ENCODE measurements around the gene HIBCH. TPM values are rescaled to one million over a fixed set of nuclear protein-coding genes. Genes with fewer than 3 reads are reported as not detected.
"Not testable (repeated sequence)": the region's sequence is repeated elsewhere in the genome, so short reads cannot be mapped to it uniquely, and the experiment has no call there.

HIBCH gene
- polyA plus RNA-seq, 2 of the 4 experiments (the other 2 are of a cell fraction), result 21.8 to 26.9 TPM

GRCh38 chr2:190360965-190361364, 41.3 kb upstream of the HIBCH start:
- DNase-seq (ENCODE audit: low read depth in 1 of 2, low spot score in 1 of 2) (no peak), FAIRE-seq (no peak), ATAC-seq (no peak)
- H3K9me3 ChIP-seq, result no peaks in the 10 kb centered on the region
- H3K27ac ChIP-seq, result no peak overlapping the region
- peaks cover 5% of the 10 kb centered on the region; the same call in 1 of the 3 replicates for H3K4me1 ChIP-seq
- ChIA-PET POLR2A (no interaction called here), CTCF (interaction anchor here (1.0 kb wide), 1 partner anchor 176 kb away, joined by 4 read pairs; no protein-coding TSS in a partner anchor)
- H3K4me3 ChIP-seq, result no peak overlapping the region
- H3K4me2 ChIP-seq, result no peak overlapping the region
- 92% methylated on average over 3 of the region's 3 CpGs for WGBS (ENCODE audit: missing lambda C conversion rate)
- TF ChIP-seq, protein P1, sequence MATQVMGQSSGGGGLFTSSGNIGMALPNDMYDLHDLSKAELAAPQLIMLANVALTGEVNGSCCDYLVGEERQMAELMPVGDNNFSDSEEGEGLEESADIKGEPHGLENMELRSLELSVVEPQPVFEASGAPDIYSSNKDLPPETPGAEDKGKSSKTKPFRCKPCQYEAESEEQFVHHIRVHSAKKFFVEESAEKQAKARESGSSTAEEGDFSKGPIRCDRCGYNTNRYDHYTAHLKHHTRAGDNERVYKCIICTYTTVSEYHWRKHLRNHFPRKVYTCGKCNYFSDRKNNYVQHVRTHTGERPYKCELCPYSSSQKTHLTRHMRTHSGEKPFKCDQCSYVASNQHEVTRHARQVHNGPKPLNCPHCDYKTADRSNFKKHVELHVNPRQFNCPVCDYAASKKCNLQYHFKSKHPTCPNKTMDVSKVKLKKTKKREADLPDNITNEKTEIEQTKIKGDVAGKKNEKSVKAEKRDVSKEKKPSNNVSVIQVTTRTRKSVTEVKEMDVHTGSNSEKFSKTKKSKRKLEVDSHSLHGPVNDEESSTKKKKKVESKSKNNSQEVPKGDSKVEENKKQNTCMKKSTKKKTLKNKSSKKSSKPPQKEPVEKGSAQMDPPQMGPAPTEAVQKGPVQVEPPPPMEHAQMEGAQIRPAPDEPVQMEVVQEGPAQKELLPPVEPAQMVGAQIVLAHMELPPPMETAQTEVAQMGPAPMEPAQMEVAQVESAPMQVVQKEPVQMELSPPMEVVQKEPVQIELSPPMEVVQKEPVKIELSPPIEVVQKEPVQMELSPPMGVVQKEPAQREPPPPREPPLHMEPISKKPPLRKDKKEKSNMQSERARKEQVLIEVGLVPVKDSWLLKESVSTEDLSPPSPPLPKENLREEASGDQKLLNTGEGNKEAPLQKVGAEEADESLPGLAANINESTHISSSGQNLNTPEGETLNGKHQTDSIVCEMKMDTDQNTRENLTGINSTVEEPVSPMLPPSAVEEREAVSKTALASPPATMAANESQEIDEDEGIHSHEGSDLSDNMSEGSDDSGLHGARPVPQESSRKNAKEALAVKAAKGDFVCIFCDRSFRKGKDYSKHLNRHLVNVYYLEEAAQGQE (IDR thresholded peaks at IDR 0.05), result no peak
- TF ChIP-seq RNF2 (IDR thresholded peaks at IDR 0.05; ENCODE audit: borderline replicate concordance, low read depth) (no peak), KDM5A (IDR thresholded peaks at IDR 0.05) (no peak), JUNB (IDR thresholded peaks at IDR 0.05) (no peak), NPAS2 (CRISPR knock-in tag; IDR thresholded peaks at IDR 0.05; ENCODE audit: borderline replicate concordance) (no peak), GATA3 (IDR thresholded peaks at IDR 0.05; ENCODE audit: borderline replicate concordance) (no peak)

DNA sequence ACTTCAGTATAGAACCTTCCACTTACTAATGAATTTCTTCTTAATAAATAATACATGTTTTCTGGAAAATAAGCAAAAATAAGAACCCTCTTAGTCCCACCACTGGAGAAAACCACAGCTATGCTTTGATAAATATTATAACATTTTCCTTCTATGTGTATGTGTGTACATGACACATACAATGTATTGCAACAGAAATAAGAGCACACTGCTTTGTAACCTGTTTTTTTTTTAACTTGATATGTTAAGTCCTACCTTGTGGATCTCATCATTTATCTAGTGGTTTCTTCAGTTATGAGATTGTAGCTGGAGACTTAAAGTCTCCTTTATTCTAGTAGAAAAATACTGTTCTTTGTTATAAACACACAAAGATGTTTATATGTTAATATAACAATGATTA, 40.9 kb upstream of the HIBCH start:
- ATAC-seq (no peak), DNase-seq (ENCODE audit: low read depth in 1 of 2, low spot score in 1 of 2) (no peak), FAIRE-seq (no peak)
- POLR2A ChIA-PET, result no interaction called here
- Histone ChIP-seq H3K27ac (no peak overlapping the region), H3K4me3 (no peak overlapping the region), H3K4me2 (no peak overlapping the region), H3K9me3 (no peaks in the 10 kb centered on the region), H3K4me1 (peaks cover 5% of the 10 kb centered on the region; the same call in 1 of the 3 replicates)
- no peak for TF ChIP-seq EP300 (IDR thresholded peaks at IDR 0.05)
- TF ChIP-seq, protein P2, sequence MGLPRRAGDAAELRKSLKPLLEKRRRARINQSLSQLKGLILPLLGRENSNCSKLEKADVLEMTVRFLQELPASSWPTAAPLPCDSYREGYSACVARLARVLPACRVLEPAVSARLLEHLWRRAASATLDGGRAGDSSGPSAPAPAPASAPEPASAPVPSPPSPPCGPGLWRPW (IDR thresholded peaks at IDR 0.05), result no peak
- no peak for TF ChIP-seq MAZ (IDR thresholded peaks at IDR 0.05; ENCODE audit: borderline replicate concordance, low read depth, low read length)
- no peak for TF ChIP-seq CBX2 (IDR thresholded peaks at IDR 0.05; ENCODE audit: borderline replicate concordance, low read depth)
- TF ChIP-seq MYC (IDR thresholded peaks at IDR 0.05; ENCODE audit: borderline replicate concordance, low read length), result no peak
- no peak for TF ChIP-seq CEBPB (IDR thresholded peaks at IDR 0.05)
- no peak for TF ChIP-seq JUN (IDR thresholded peaks at IDR 0.05)
- TF ChIP-seq CHD2 (IDR thresholded peaks at IDR 0.05; ENCODE audit: low read length, partially characterized antibody), result no peak
- no peak for TF ChIP-seq EHF (CRISPR knock-in tag; IDR thresholded peaks at IDR 0.05)
- no peak for TF ChIP-seq SMC3 (IDR thresholded peaks at IDR 0.05)
- TF ChIP-seq CHD4 (IDR thresholded peaks at IDR 0.05; ENCODE audit: borderline replicate concordance), result no peak
- TF ChIP-seq, protein P3, sequence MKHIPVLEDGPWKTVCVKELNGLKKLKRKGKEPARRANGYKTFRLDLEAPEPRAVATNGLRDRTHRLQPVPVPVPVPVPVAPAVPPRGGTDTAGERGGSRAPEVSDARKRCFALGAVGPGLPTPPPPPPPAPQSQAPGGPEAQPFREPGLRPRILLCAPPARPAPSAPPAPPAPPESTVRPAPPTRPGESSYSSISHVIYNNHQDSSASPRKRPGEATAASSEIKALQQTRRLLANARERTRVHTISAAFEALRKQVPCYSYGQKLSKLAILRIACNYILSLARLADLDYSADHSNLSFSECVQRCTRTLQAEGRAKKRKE (CRISPR knock-in tag; IDR thresholded peaks at IDR 0.05; ENCODE audit: low read depth), result no peak
- CTCF ChIA-PET, result interaction anchor here (1.0 to 1.6 kb wide), 3 partner anchors 16 to 175 kb away, joined by 3 to 4 read pairs (median 3); no protein-coding TSS in a partner anchor

DNA sequence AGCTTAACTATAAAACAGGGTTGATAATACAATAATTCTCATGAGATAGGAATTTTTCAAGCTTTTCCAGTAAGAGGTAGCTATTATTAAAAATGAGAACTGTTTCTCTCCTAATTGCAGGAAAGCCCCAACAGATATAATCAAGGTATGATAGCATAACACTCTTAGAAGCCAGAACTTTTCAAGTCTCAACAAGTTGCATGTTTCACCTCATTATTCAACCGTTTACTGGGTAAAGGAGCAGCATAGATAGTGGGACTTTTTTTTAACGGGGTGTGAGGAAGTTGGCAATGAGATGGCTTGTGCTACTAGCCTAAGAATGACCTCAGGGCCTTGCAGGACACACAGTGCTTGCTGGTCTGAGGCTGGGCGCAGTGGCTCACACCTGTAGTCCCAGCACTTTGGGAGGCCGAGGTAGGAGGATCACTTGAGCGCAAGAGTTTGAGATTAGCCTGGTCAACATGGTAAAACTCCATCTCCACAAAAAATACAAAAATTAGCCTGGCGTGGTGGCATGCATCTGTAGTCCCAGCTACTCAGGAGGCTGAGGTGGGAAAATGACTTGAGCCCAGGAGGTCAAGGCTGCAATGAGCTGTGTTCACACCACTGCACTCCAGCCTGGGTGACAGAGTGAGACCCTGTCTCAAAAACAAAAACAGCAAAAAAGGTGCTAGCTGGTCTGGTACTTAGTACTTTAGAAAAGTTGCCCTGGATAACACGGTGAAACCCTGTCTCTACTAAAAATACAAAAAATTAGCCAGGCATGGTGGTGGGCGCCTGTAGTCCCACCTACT, 39.2 kb upstream of the HIBCH start:
- CTCF ChIA-PET, result interaction anchor here (1.0 to 1.6 kb wide), 3 partner anchors 30 to 152 kb away, joined by 3 to 4 read pairs (median 3); no protein-coding TSS in a partner anchor
- H3K4me2 ChIP-seq; H3K27ac ChIP-seq; POLR2A ChIA-PET; ATAC-seq; FAIRE-seq; DNase-seq (ENCODE audit: low read depth in 1 of 2, low spot score in 1 of 2); H3K4me1 ChIP-seq; H3K4me3 ChIP-seq; H3K9me3 ChIP-seq: not testable (repeated sequence)
- 88% methylated on average over 8 of the region's 8 CpGs for WGBS (ENCODE audit: missing lambda C conversion rate)

Measured in A549 (cell line).